ENCODE measurements around the gene WDR20.

Gene WDR20

GRCh38 chr14:102220031-102220430 lies 80.3 kb downstream of the WDR20 start:
- TF ChIP-seq FOXM1 (IDR thresholded peaks at IDR 0.05; ENCODE audit: borderline replicate concordance, low read depth): no peak

- no peak for TF ChIP-seq YY1 (IDR thresholded peaks at IDR 0.05; ENCODE audit: low read depth)
- no peak for TF ChIP-seq TCF12 (IDR thresholded peaks at IDR 0.05; ENCODE audit: low read depth)
- no peak for TF ChIP-seq CEBPB (IDR thresholded peaks at IDR 0.05)
- no peak for TF ChIP-seq TEAD4 (IDR thresholded peaks at IDR 0.05)
- TF ChIP-seq TAF1 (IDR thresholded peaks at IDR 0.05; ENCODE audit: low read depth): no peak
- no peak for TF ChIP-seq CREB1 (IDR thresholded peaks at IDR 0.05; ENCODE audit: low read depth)
- TF ChIP-seq ZBTB7A (IDR thresholded peaks at IDR 0.05; ENCODE audit: low read depth): no peak
- no peak for TF ChIP-seq NFIC (IDR thresholded peaks at IDR 0.05)
- TF ChIP-seq REST (IDR thresholded peaks at IDR 0.05; ENCODE audit: low read depth): no peak
- no peak for TF ChIP-seq MAX (IDR thresholded peaks at IDR 0.05)
- no peak for TF ChIP-seq EP300 (IDR thresholded peaks at IDR 0.05; ENCODE audit: borderline replicate concordance)
- no peak for TF ChIP-seq EGR1 (IDR thresholded peaks at IDR 0.05)
- no peak for TF ChIP-seq RAD21 (IDR thresholded peaks at IDR 0.05; ENCODE audit: low read depth)
These were observed 81.3 kb downstream of the WDR20 start for GRCh38 chr14:102221026-102221425.

- TF ChIP-seq EGR1 (IDR thresholded peaks at IDR 0.05): no peak
- TF ChIP-seq REST (IDR thresholded peaks at IDR 0.05; ENCODE audit: low read depth): no peak
- TF ChIP-seq FOXM1 (IDR thresholded peaks at IDR 0.05; ENCODE audit: borderline replicate concordance, low read depth): no peak
- TF ChIP-seq NFIC (IDR thresholded peaks at IDR 0.05): no peak
- TF ChIP-seq TAF1 (IDR thresholded peaks at IDR 0.05; ENCODE audit: low read depth): no peak
- no peak for TF ChIP-seq TEAD4 (IDR thresholded peaks at IDR 0.05)
- no peak for TF ChIP-seq TCF12 (IDR thresholded peaks at IDR 0.05; ENCODE audit: low read depth)
These were observed 82.4 kb downstream of the WDR20 start for GRCh38 chr14:102222009-102222575.

GRCh38 chr14:102222751-102223150 lies 83.1 kb downstream of the WDR20 start:
- TF ChIP-seq FOXM1 (IDR thresholded peaks at IDR 0.05; ENCODE audit: borderline replicate concordance, low read depth): no peak
- no peak for TF ChIP-seq EP300 (IDR thresholded peaks at IDR 0.05; ENCODE audit: borderline replicate concordance)
- TF ChIP-seq USF1 (IDR thresholded peaks at IDR 0.05): no peak
- no peak for TF ChIP-seq EGR1 (IDR thresholded peaks at IDR 0.05)
- TF ChIP-seq MAX (IDR thresholded peaks at IDR 0.05): no peak

GRCh38 chr14:102223682-102224081 lies 84.0 kb downstream of the WDR20 start:
- TF ChIP-seq CREB1 (IDR thresholded peaks at IDR 0.05; ENCODE audit: low read depth) (no peak), MAX (IDR thresholded peaks at IDR 0.05) (no peak), TAF1 (IDR thresholded peaks at IDR 0.05; ENCODE audit: low read depth) (no peak), ZBTB7A (IDR thresholded peaks at IDR 0.05; ENCODE audit: low read depth) (no peak), USF1 (IDR thresholded peaks at IDR 0.05) (no peak), TEAD4 (IDR thresholded peaks at IDR 0.05) (no peak), YY1 (IDR thresholded peaks at IDR 0.05; ENCODE audit: low read depth) (no peak), NFIC (IDR thresholded peaks at IDR 0.05) (no peak), TCF12 (IDR thresholded peaks at IDR 0.05; ENCODE audit: low read depth) (no peak), EGR1 (IDR thresholded peaks at IDR 0.05) (no peak), REST (IDR thresholded peaks at IDR 0.05; ENCODE audit: low read depth) (no peak), CEBPB (IDR thresholded peaks at IDR 0.05) (no peak)

Data from Ishikawa (cell line).